GM18867 (cell line): Measurements from ENCODE around the gene NT5C3B.
"Not testable (repeated sequence)": the region's sequence is repeated elsewhere in the genome, so short reads cannot be mapped to it uniquely, and the experiment has no call there.

Experiments used
- ATAC-seq: cut with Tn5 transposase; IDR thresholded peaks from one replicate; pipeline ENCODE4 v1.9.1; 2021; ENCODE audit warnings: mild to moderate bottlenecking, moderate library complexity; ENCODE audit not compliant: unreplicated experiment

Gene NT5C3B

GRCh38 chr17:41835800-41836549 lies at the start of gene NT5C3B:
TSS of gene NT5C3B (minus strand) at chr17:41836232. CDS start at chr17:41836193, 39 bp downstream.
- peak; percentile 54 for ATAC-seq

- ATAC-seq: no peak
Observed at GRCh38 chr17:41885733-41886132, 49.7 kb upstream of the NT5C3B start.

DNA sequence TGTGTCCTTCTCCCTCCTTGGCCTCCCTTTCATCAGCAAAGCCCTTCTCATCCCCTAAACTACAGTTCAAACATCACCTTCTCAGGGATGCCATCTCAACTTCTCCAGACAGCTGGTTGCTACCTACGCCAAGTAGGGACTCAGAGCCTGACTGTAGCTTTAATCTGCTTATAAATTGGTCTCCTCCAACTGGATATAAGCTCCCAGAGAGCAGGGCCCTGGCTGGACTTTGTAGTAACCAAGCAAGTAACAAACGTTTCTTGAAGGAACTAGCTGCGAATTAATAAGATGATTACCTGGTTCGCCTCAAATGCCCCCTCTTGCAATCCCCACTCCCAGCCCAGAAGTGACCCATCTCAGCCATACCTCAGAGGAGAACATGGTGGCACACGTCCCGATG lies 46.7 kb upstream of the NT5C3B start:
- no peak for ATAC-seq

GRCh38 chr17:41880130-41880529 lies 44.1 kb upstream of the NT5C3B start:
- no peak for ATAC-seq

- not testable (repeated sequence) for ATAC-seq
Observed at GRCh38 chr17:41874293-41874670, 38.2 kb upstream of the NT5C3B start.

- no peak for ATAC-seq
Observed at GRCh38 chr17:41873559-41874292, 37.7 kb upstream of the NT5C3B start.

DNA sequence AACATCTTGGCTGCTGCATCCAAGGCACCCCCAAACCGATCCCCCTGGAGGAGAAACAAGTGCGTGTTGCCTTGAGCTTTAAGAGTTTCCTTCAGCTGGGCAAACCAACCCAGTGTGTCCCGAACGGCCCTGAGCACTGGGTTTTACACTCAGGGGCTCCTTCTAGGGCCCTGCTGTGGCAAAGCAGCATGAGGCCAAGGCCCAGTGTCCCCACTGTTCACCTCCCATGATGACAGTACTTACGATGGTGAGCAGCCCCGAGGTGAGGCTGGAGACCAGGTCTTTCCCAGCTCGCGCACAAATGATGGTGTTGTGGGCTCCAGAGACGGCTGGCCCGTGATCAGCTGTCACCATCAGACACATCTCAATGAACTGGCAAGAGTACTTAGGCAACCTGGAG lies 35.8 kb upstream of the NT5C3B start:
- ATAC-seq: no peak

- ATAC-seq: no peak
Observed at GRCh38 chr17:41870627-41871026, 34.6 kb upstream of the NT5C3B start.

- ATAC-seq: no peak
Observed at GRCh38 chr17:41870097-41870496, 34.1 kb upstream of the NT5C3B start.

DNA sequence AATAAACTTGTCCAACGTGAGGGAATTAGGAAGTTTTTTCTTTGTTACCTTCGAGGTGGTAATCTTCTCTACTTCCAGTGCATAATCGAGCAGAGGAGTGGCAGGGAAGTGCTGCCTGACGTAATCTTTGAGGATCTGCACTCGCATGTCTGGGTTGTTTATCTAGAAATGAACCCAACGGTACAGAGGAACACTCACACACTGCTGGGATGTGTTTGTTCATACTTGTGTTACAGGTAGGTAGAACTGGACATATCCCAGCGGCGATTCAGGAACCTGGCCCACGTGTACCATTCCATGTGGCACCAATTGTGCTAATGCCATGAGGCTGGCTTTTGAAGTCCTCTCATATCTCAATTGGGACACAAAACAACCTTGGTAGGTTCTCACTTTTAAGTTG lies 33.4 kb upstream of the NT5C3B start:
- ATAC-seq: no peak

GRCh38 chr17:41868568-41868967 lies 32.5 kb upstream of the NT5C3B start:
- ATAC-seq: no peak

- ATAC-seq: no peak
Observed at GRCh38 chr17:41865596-41865893, 29.5 kb upstream of the NT5C3B start.

DNA sequence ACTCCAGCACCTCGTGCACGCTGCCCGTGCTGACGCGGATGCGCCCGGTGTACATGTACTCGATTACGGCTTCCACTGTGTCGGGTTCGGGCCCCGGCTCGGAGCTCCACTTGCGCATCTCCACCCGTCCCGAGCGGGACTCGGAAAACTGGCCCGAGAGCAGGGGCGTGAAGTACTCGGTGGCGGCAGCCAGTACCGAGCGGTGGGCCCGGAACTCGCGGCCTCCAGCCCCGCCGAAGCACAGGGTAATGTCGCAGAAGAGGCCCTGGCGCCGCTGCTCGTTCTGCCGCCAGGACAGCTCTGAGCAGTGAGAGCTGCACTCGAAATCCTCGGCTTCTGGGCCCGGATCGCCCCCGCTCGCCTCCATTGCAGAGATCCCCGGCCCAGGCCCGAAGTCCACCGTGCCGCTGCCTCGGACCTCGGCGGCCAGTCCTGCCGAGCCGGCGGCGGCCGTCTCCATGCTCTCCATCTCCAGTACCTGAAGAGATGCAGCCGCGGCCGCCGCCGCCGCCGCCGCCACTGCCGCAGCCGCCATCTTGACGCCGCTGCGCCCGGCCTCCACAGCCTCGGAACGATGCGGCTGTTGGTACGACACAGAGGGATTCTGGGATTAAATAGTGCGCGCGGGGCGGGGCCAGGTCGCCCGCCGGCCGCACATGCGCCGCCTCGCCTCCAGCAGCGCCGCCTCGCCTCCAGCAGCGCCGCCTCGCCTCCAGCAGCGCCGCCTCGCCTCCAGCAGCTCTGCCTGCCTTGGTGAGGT lies 29.0 kb upstream of the NT5C3B start, which contains the start of gene KLHL11:
Gene KLHL11, minus strand, starts transcription at position 588 of the 760 bp plus-strand sequence. Its CDS starts 53 bp downstream, at position 535.
- peak; percentile 78 for ATAC-seq

- no peak for ATAC-seq
Observed at GRCh38 chr17:41864498-41864835, 28.4 kb upstream of the NT5C3B start.

DNA sequence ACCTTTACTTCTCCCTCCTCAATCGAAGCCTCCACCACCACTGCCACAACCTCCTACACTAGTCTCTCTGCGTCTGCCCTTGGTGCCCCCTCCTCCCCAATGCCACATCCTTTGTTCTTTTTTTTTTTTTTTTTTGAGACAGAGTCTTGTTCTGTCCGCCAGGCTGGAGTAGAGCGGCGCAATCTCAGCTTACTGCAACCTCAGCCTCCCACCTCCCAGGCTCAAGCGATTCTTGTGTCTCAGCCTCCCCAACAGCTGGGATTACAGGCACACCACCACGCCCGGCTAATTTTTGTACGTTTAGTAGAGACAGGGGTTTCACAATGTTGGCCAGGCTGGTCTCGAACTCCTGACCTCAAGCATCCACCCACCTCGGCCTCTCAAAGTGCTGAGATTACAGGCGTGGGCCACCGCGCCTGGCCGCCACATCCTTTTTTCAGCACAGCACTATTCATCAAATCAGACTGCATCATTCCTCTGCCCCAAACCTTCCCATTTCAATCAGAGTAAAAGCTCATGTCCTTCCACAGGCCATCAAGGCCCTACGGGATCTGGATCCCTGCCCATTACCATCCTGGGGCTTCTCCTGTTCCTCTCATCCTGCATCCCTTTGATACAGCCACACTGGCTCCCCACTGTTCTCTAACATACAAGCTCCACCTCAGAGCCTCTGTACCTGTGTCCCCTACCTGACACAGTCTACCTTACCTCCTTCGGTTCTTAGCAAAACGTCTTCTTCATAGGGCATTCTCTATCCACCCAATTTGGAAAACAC lies 27.2 kb upstream of the NT5C3B start:
- ATAC-seq: no peak

- no peak for ATAC-seq
Observed at GRCh38 chr17:41860254-41860931, 24.4 kb upstream of the NT5C3B start.

GRCh38 chr17:41851382-41851781 lies 15.3 kb upstream of the NT5C3B start:
- ATAC-seq: not testable (repeated sequence)

DNA sequence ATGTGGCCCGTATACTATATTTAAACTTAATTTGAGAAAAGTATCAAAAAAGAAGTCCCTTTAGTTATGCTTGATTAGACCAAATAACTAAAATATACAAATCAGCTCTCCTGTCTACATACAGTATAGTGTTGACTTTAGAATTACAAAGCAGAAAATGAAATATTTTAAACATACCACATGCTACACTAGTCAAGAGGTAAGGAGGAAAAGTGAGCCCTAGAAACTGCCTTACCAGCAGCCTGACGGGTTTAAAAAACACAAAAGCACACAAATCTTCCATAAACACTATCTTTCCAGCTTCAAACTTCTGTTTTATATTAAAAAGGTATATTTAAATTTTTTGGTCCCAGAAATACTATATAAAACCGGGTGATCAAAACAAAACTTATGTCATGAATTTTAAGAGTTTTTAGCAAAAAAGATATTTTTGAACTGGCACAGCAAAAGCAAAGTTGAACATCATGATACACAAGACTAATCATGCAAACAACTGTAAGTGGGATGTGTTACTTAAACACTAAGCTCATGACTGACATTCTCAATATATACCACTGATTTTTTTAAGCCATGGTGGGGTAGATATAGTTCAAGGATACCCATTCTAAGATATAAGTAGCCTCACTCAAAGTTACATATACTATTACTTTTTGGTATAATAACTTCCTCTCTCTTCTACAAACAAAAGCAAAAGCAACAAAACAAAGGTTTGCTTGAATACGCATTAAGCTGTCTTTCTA lies 13.4 kb upstream of the NT5C3B start:
- no peak for ATAC-seq

DNA sequence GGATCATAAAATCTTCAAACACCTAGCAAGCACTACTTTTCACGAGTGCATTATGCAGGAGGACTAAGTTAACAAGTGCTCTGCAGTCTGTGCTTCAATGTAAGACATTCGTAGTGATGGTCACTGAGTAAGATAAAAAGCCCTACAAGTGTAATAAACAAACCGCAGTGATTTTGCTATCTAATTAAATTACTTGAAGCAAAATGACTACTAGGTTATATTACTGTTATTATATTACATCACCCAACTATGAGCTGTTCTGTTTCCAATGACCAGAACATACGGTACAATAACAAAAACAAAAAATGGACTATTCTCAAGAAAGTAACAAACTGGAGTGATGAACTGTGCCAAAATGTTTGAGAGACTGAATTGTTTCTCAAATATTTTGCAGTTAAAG lies 12.8 kb upstream of the NT5C3B start:
- ATAC-seq: no peak

DNA sequence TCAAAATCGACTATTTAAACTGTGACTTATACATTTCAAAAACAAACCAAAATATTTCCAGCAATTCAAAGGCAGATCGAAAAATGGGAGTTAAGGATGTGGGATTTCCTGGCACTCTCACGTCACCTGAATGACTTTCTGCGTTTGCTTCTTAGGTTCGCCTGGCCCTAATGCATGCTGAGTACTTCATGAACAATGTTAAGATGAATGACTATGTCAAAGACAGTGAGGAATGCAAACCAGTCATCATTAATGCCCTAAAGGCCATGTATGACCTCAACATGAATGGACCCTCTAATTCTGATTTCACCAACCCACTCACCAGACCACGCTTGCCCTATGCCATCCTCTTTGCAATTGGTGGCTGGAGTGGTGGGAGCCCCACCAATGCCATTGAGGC lies 8.9 kb upstream of the NT5C3B start:
- no peak for ATAC-seq
